ENCODE results near the gene ZBTB46.

- TF ChIP-seq ZNF174 (tag by site-specific recombination; IDR thresholded peaks at IDR 0.05) (no peak), ZNF776 (tag by site-specific recombination; IDR thresholded peaks at IDR 0.05; ENCODE audit: borderline replicate concordance) (no peak)
These were observed 86.9 kb downstream of the ZBTB46 start for GRCh38 chr20:63744158-63744557.
